Neural cell (in vitro differentiated cells): ENCODE data around the gene ADAT3. TPM values are rescaled to one million over a fixed set of nuclear protein-coding genes. Genes with fewer than 3 reads are reported as not detected.

ENCODE experiments used
- H2AFZ ChIP-seq: fragments of 200-600, 300-800 bp; sonication (generic), shearing (Covaris generic); 2 replicates; pipeline ENCODE4 v1.6.0; 2014; ENCODE audit warnings: low read depth, mild to moderate bottlenecking, antibody characterized with exemption, low read length, moderate library complexity
- H3F3A ChIP-seq: fragments of 200-600 bp; shearing (Covaris generic); 2 replicates; pipeline ENCODE4 v1.6.1; 2016; ENCODE audit warnings: mild to moderate bottlenecking, moderate library complexity, mixed read lengths, antibody characterized with exemption, low read length; ENCODE audit not compliant: insufficient read depth, poor library complexity, severe bottlenecking
- H3K27ac ChIP-seq: fragments of 200-600, 300-800 bp; sonication (generic), shearing (Covaris generic); 2 replicates; pipeline ENCODE4 v1.5.1; 2014; ENCODE audit warnings: mild to moderate bottlenecking, low read length, moderate library complexity
- H3K27me3 ChIP-seq: fragments of 300-800, 200-600 bp; sonication (generic), shearing (Covaris generic); 2 replicates; pipeline ENCODE4 v1.6.0; 2014; ENCODE audit warnings: mild to moderate bottlenecking, low read depth, low read length, moderate library complexity; ENCODE audit not compliant: insufficient read depth
- H3K36me3 ChIP-seq: fragments of 300-800, 200-600 bp; sonication (generic), shearing (Covaris generic); 2 replicates; pipeline ENCODE4 v1.5.1; 2014; ENCODE audit warnings: mild to moderate bottlenecking, antibody characterized with exemption, low read length, moderate library complexity; ENCODE audit not compliant: insufficient read depth
- H3K4me2 ChIP-seq: fragments of 300-800, 200-600 bp; sonication (generic), shearing (Covaris generic); 2 replicates; pipeline ENCODE4 v1.6.0; 2014; ENCODE audit warnings: mild to moderate bottlenecking, low read length
- H3K4me3 ChIP-seq: fragments of 300-800, 200-600 bp; sonication (generic), shearing (Covaris generic); 2 replicates; pipeline ENCODE4 v1.5.1; 2014; ENCODE audit warnings: mild to moderate bottlenecking, low read length, moderate library complexity
- H3K79me2 ChIP-seq: fragments of 200-600 bp; shearing (Covaris generic); replicated peaks from 2 replicates; pipeline ENCODE4 v1.6.0; 2014; ENCODE audit warnings: mild to moderate bottlenecking, low read length, moderate library complexity; ENCODE audit not compliant: insufficient read depth
- H3K9ac ChIP-seq: fragments of 300-800, 200-600 bp; sonication (generic), shearing (Covaris generic); 2 replicates; pipeline ENCODE4 v1.6.1; 2016; ENCODE audit warnings: mild to moderate bottlenecking, low read length, mixed read lengths
- H3K9me2 ChIP-seq: fragments of 200-600 bp; shearing (Covaris generic); 2 replicates; pipeline ENCODE4 v1.6.1; 2016; ENCODE audit warnings: mild to moderate bottlenecking, low read length, mixed read lengths; ENCODE audit not compliant: insufficient read depth
- H3K9me3 ChIP-seq: fragments of 200-600, 300-800 bp; sonication (generic), shearing (Covaris generic); 2 replicates; pipeline ENCODE4 v1.6.1; 2016; ENCODE audit warnings: mild to moderate bottlenecking, mixed run types, low read length, moderate library complexity, mixed read lengths
- H4K20me1 ChIP-seq: fragments of 200-600 bp; shearing (Covaris generic); 2 replicates; pipeline ENCODE4 v1.6.1; 2016; ENCODE audit warnings: mild to moderate bottlenecking, mixed run types; ENCODE audit not compliant: insufficient read depth
- CTCF ChIP-seq: fragments of 450-650 bp; IDR thresholded peaks from 2 replicates; pipeline ENCODE4 v1.5.1; 2014; ENCODE audit warnings: antibody characterized with exemption, mild to moderate bottlenecking, moderate library complexity; ENCODE audit not compliant: poor library complexity, severe bottlenecking
- EP300 ChIP-seq: fragments of 450-650 bp; conservative IDR thresholded peaks from 2 replicates; pipeline ENCODE4 v1.6.1; 2014; ENCODE audit warnings: antibody characterized with exemption, mild to moderate bottlenecking, moderate library complexity; ENCODE audit not compliant: poor library complexity, severe bottlenecking
- EZH2 ChIP-seq: fragments of 200-600, 300-800 bp; shearing (Covaris generic), sonication (generic); IDR thresholded peaks from 2 replicates; pipeline ENCODE4 v1.6.1; 2014; ENCODE audit warnings: antibody characterized with exemption, low read length, borderline replicate concordance, mild to moderate bottlenecking; ENCODE audit not compliant: insufficient read depth, poor library complexity, severe bottlenecking
- MXI1 ChIP-seq: fragments of 450-650 bp; conservative IDR thresholded peaks from 2 replicates; pipeline ENCODE4 v1.6.1; 2014; ENCODE audit warnings: antibody characterized with exemption, mild to moderate bottlenecking; ENCODE audit not compliant: poor library complexity, severe bottlenecking
- POLR2AphosphoS5 ChIP-seq: IDR thresholded peaks from 2 replicates; pipeline ENCODE4 v1.6.1; 2012
- RAD21 ChIP-seq: fragments of 450-650 bp; conservative IDR thresholded peaks from 2 replicates; pipeline ENCODE4 v1.6.1; 2014; ENCODE audit warnings: antibody characterized with exemption, mild to moderate bottlenecking, moderate library complexity
- REST ChIP-seq: IDR thresholded peaks from 2 replicates; pipeline ENCODE4 v1.6.1; 2012; ENCODE audit warnings: borderline replicate concordance
- SMC3 ChIP-seq: fragments of 450-650 bp; conservative IDR thresholded peaks from 2 replicates; pipeline ENCODE4 v1.6.1; 2014; ENCODE audit warnings: antibody characterized with exemption, mild to moderate bottlenecking, moderate library complexity; ENCODE audit not compliant: poor library complexity
- TAF1 ChIP-seq: IDR thresholded peaks from 2 replicates; pipeline ENCODE4 v1.6.1; 2012; ENCODE audit warnings: low read depth
- polyA minus RNA-seq: library from RNA; depleted of rRNA, polyadenylated mRNA; stranded (reverse); fragments of >200 nt; gene quantifications from 2 replicates; pipeline ENCODE4 v1.2.3, GENCODE V29; 2014
- polyA plus RNA-seq: library from polyadenylated mRNA; depleted of rRNA; stranded (reverse); fragments of >200 nt; gene quantifications from 2 replicates; pipeline ENCODE4 v1.2.3, GENCODE V29; 2014

Gene ADAT3
- polyA plus RNA-seq (1.6 TPM in 2 replicates), polyA minus RNA-seq (2.4 and 2.7 TPM in 2 replicates)

GRCh38 chr19:1905110-1905862, at the start of gene ADAT3, which contains the start of gene SCAMP4:
Gene ADAT3 (plus strand): TSS chr19:1905399. CDS start chr19:1912048, 6,649 bp downstream.
Gene SCAMP4 (plus strand): TSS chr19:1905399. CDS start chr19:1915020, 9,621 bp downstream.
- no peaks in the 10 kb centered on the region for H3K9me3 ChIP-seq
- no peaks in the 10 kb centered on the region for H4K20me1 ChIP-seq
- no peaks in the 10 kb centered on the region for H3K36me3 ChIP-seq
- no peaks in the 10 kb centered on the region for H3F3A ChIP-seq
- H3K9ac ChIP-seq: peak within 1 kb of the TSS; percentile 85
- no peaks in the 10 kb centered on the region for H3K27me3 ChIP-seq
- peak within 1 kb of the TSS; percentile 67 for H3K4me3 ChIP-seq
- H3K4me2 ChIP-seq: peak within 1 kb of the TSS; percentile 69
- peak within 1 kb of the TSS; percentile 93 for H3K27ac ChIP-seq
- peaks cover 12% of the 10 kb centered on the region for H3K79me2 ChIP-seq
- peak within 1 kb of the TSS; percentile 62 for H2AFZ ChIP-seq
- H3K9me2 ChIP-seq: no peaks in the 10 kb centered on the region
- no peak for TF ChIP-seq TAF1
- TF ChIP-seq RAD21: peak; percentile 26
- TF ChIP-seq EP300: no peak
- TF ChIP-seq REST: no peak
- peak; percentile 78 for TF ChIP-seq MXI1
- TF ChIP-seq EZH2: no peak
- peak; percentile 18 for TF ChIP-seq CTCF
- peak; percentile 93 for TF ChIP-seq POLR2AphosphoS5
- TF ChIP-seq SMC3: peak; percentile 50

- Histone ChIP-seq H3K4me2 (no peak overlapping the region), H3K9me3 (no peaks in the 10 kb centered on the region), H3K36me3 (no peaks in the 10 kb centered on the region), H3F3A (no peaks in the 10 kb centered on the region), H2AFZ (no peak overlapping the region), H3K79me2 (no peaks in the 10 kb centered on the region), H3K9ac (no peak overlapping the region), H3K4me3 (no peak overlapping the region), H3K27ac (no peak overlapping the region), H4K20me1 (no peaks in the 10 kb centered on the region), H3K27me3 (peaks cover 8% of the 10 kb centered on the region), H3K9me2 (no peaks in the 10 kb centered on the region)
- no peak for TF ChIP-seq POLR2AphosphoS5
- no peak for TF ChIP-seq EZH2
- no peak for TF ChIP-seq REST
- TF ChIP-seq EP300: no peak
- TF ChIP-seq TAF1: no peak
- no peak for TF ChIP-seq SMC3
- TF ChIP-seq CTCF: no peak
- no peak for TF ChIP-seq MXI1
- TF ChIP-seq RAD21: no peak
These were observed 49.4 kb upstream of the ADAT3 start for GRCh38 chr19:1855828-1856255.
